HG02759 (cell line): Measurements from ENCODE around the gene GLRX5.

Experiments
- ATAC-seq: cut with Tn5 transposase; IDR thresholded peaks from one replicate; pipeline ENCODE4 v1.9.1; 2021; ENCODE audit warnings: mild to moderate bottlenecking, moderate library complexity; ENCODE audit not compliant: unreplicated experiment

GLRX5 gene

GRCh38 chr14:95515596-95516552, 19.0 kb upstream of the GLRX5 start:
- peak; percentile 87 for ATAC-seq

- ATAC-seq: peak; percentile 56
Observed at GRCh38 chr14:95516554-95517181, 18.2 kb upstream of the GLRX5 start, which contains the start of gene SYNE3. TSS of gene SYNE3 (minus strand) at chr14:95516650. CDS start at chr14:95475821, 40,829 bp downstream.

GRCh38 chr14:95518045-95518751, 16.7 kb upstream of the GLRX5 start:
- ATAC-seq: no peak

- ATAC-seq: no peak
Observed at GRCh38 chr14:95519699-95520098, 15.2 kb upstream of the GLRX5 start.

- ATAC-seq: no peak
Observed at GRCh38 chr14:95520346-95520745, 14.5 kb upstream of the GLRX5 start.

GRCh38 chr14:95521001-95521400, 13.8 kb upstream of the GLRX5 start:
- no peak for ATAC-seq

- no peak for ATAC-seq
Observed at GRCh38 chr14:95522116-95522515, 12.7 kb upstream of the GLRX5 start.

- ATAC-seq: no peak
Observed at GRCh38 chr14:95522556-95522955, 12.3 kb upstream of the GLRX5 start.

- no peak for ATAC-seq
Observed at GRCh38 chr14:95523051-95523814, 11.6 kb upstream of the GLRX5 start.

GRCh38 chr14:95523815-95524448, 10.9 kb upstream of the GLRX5 start:
- ATAC-seq: no peak

GRCh38 chr14:95524706-95525512, 9.9 kb upstream of the GLRX5 start:
- no peak for ATAC-seq

- ATAC-seq: no peak
Observed at GRCh38 chr14:95525999-95526398, 8.9 kb upstream of the GLRX5 start.

GRCh38 chr14:95526483-95527386, 8.1 kb upstream of the GLRX5 start:
- no peak for ATAC-seq

- no peak for ATAC-seq
Observed at GRCh38 chr14:95527387-95528002, 7.4 kb upstream of the GLRX5 start.

GRCh38 chr14:95529216-95529615, 5.6 kb upstream of the GLRX5 start:
- ATAC-seq: no peak

GRCh38 chr14:95530473-95531276, 4.2 kb upstream of the GLRX5 start:
- ATAC-seq: no peak

GRCh38 chr14:95531473-95531872, 3.4 kb upstream of the GLRX5 start:
- no peak for ATAC-seq
